Endothelial cell of hepatic sinusoid (primary cell): Measurements from ENCODE around the gene DLX3.

ENCODE experiments used
- in situ Hi-C: cut with HindIII; loops from 2 replicates; pipeline ENCODE4 v1.10.0; 2017; ENCODE audit warnings: low sequenced_read_pairs

The DLX3 gene

DNA sequence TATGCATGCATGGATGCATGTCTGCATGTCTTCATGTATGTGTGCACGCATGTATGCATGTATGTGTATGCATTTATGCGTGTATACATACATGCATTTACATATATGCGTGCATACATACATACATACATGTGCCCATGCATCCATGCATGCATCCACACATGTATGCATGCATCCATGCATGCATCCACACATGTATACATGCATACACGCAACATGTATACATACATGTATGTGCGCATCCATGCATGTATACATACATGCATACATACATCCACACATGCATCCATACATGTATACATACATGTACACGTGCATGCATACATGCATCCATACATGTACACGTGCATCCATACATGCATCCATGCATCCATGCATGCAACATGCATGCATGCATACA is 29.8 kb upstream of the DLX3 start:
- in situ Hi-C loops: no loop called here

DNA sequence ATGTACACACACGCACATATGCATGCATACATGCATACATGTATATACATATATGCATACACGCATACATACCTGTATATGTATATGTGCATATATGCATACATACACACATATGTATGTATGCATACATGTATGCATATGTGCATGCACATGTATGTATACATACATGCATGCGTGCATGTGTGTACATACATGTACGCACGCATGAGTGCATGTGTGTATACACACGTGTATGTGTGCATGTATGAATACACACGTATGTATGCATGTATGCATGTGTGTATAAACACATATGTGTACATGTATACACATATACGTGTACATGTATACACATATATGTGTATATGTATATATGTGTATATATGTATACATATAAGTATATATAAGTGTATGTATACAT is 28.5 kb upstream of the DLX3 start:
- in situ Hi-C loops: no loop called here

DNA sequence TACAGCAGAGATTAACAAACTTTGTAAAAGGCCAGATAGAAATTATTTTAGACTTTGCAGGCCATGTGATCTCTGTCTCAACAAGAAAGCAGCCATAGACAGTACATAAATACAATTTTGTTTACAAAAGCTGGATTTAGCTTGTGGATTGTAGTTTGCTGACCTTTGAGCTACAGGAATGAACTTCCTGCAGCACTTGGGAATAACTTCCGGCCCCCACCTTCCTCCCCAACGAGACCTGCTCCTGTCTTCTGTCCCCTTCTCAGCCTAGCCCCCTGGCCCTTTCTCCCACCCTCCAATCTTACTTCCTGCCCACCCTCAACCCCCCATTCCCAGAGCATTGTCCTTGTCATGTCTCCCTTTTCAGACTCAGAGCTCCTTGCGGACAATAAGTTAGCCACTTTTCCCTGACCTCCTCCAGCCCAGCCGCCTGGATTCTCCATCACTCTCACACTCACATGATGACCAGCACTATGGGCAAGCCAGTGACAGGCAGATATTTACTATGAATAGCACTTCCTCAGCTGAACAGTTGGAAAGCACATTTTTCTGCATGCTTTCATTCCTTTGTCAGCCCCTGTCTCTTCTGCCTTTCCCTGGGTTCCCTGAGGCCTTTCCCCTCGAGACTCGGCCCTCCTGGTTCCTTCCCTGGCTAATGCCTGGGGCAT is 27.6 kb upstream of the DLX3 start:
- in situ Hi-C loops: no loop called here

DNA sequence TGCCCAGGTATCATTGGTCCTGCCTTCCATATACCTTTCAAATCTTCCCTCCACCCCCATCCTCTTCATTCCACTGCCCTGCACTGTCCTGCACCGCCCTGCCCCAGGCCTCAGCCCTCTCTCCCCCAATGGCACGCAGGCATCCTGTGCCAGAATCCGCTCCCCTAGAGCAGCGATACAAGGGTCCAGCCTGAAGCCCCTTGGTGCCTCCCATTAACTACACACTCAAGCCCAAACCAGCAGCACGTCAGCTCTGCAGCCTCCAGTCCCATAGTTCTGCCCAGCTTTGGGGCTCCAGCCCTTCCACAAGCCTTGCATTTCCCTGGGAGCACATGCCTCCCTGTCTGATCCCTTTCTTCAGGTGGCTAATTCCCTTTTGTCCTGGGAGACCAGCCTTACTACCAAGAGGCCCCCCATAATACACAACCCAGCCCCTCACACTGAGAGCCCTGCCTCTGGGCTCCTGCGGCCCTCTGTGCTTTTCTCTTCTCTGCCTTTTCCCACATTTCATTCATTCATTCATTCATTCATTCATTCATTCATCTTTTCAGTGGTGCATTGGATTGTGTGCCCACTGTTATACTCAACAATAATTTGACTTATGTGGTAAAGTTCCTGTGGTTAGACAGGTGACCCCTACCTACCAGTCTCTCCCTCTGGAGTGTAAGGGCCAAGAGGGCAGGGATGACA is 26.8 kb upstream of the DLX3 start:
- in situ Hi-C loops: no loop called here

DNA sequence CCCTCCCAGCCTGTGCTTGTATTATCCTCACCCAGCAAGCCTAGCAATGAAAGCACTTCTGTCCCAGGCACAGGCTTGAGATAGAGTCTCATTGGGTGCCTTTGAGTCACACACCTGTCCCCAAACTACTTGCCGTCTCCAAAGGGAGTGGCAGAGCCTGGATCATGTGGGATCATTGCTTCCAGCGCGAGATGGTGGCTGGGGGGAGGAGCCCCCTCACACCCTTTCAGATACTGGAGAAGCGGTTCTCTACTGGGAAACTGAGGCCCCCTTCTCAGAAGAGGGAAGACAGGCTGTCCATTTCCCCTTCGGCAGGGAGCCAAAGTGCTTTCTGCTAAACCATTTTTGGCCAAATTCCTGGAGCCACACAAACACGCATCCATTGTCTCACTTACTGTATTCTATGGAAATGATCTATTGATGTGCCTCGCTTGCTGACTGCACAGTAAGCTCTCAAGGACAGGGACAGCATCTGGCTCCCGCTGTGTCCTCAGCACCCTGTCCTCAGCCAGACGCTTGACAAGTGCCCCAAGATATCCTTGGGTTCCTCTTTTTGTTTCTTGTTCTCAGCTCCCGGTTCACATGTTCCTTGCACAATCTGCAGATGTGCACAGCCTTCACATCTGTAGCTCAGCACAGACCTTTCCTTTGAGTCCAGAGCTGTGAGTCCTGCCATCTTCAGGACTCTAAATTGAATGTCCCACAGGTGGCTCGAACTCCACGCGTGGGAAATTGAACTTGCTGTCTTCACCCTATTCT is 26.0 kb upstream of the DLX3 start:
- in situ Hi-C loops: no loop called here

DNA sequence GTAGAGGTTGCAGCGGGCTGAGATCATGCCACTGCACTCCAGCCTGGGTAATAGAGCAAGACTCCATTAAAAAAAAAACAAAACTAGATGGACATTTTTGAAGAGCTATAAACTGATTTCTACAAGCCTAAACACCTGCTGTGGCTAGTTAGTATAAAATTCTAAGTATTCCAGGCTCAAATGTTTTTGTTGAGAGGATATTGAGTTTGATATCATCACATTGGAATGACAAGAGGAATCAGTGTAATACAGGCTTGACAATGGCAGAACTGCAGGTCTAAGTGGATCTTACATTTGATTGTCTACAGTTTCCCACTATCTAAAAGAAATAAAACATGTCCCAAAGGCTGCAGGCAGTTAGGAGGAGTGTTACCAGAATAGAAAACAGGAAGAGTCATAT is 23.9 kb upstream of the DLX3 start:
- in situ Hi-C loops: loop anchor here (10.0 kb wide), 1 partner anchor 56 kb away; no protein-coding TSS in a partner anchor

DNA sequence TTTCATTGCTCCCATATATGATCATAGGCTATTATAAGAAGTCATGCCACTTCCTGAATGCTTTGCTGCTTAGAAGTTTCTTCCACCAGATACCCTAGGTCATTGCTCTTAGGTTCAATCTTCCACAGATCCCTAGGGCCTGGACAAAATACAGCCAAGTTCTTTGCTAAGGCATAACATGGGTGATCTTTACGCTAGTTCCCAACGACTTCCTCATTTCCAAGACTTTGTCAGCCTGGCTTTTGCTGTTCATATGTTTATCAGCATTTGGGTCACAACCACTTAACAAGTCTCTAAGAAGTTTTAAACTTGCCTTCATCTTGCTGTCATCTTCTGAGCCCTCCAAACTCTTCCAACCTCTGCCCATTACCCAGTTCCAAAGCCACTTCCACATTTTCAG is 20.1 kb upstream of the DLX3 start:
- in situ Hi-C loops: loop anchor here (10.0 kb wide), 1 partner anchor 60 kb away; no protein-coding TSS in a partner anchor

DNA sequence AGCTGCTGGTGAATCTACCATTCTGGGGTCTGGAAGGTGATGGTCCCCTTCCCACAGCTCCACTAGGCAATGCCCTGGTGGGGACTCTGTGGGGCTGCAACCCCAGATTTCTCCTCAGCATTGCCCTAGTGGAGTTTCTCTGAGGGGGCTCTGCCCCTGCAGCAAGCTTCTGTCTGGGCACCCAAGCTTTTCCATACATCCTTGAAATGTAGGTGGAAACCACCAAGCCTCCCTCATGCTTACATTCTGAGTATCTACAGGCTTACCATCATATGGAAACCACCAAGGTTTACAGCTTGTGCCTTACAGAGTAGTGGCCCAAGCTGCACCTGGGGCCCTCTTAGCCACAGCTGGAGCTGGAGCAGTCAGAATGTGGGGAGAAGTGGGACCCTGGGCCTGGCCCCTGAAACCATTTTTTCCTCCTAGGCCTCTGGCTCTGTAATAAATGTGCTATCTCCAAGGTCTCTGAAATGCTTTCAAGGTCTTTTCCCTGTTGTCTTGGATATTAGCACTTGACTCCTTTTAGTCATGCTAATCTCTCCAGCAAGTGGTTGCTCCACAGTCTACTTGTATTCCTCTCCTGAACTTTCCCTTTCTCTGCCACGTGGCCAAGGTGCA is 19.6 kb upstream of the DLX3 start:
- in situ Hi-C loops: loop anchor here (10.0 kb wide), 1 partner anchor 60 kb away; no protein-coding TSS in a partner anchor

DNA sequence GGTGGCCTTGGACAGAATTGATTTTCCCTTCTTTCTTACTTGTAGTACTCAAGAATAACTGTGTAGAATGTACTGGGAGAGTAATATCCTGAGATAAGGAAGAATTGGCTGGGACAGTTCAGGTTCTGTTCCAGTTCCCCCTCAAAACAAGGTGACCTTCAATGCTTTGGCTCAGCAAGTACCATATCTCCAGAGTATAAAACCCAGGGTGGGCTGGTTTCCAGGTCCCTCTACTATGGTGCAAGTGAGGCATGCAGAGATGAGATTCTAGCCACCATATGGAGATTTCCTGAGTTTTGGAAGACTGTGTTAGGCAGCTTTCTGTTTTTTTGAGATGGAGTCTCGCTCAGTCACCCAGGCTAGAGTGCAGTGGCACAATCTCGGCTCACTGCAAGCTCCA is 18.1 kb upstream of the DLX3 start:
- in situ Hi-C loops: loop anchor here (10.0 kb wide), 1 partner anchor 62 kb away; no protein-coding TSS in a partner anchor

DNA sequence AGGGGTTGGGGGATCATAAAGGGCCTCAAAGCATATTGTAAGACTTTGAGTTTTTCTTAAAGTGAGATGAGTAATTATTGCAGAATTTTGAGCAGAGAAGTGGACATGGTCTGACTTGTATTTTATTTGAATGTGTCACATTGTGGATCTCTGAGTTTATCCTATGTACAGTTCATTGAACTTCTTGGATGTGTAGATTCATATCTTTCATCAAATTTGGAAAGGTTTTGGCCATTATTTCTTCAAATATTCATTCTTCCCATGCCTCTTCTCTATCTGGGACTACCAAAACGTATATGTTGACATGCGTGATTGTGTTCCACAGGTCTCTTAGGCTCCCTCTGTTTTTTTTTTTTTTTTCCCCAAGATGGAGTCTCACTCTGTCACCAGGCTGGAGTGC is 14.3 kb upstream of the DLX3 start:
- in situ Hi-C loops: no loop called here

DNA sequence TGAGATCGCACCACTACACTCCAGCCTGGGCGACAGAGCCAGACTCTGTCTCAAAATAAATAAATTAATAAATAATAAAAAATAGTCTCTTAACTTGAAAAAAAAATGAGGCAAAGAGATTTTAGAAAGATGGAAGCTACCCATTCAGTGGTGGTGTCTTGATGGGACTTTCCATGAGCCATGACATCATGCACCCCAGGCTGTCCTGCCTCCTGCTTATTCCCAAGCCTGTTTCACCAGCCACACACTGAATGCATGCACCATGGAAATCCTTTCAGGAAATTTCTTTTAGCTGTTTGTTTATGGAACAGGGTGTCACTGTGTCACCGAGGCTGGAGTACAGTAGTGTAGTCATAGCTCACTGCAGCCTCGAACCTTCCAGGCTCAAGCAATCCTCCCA is 8.9 kb upstream of the DLX3 start:
- in situ Hi-C loops: no loop called here

DNA sequence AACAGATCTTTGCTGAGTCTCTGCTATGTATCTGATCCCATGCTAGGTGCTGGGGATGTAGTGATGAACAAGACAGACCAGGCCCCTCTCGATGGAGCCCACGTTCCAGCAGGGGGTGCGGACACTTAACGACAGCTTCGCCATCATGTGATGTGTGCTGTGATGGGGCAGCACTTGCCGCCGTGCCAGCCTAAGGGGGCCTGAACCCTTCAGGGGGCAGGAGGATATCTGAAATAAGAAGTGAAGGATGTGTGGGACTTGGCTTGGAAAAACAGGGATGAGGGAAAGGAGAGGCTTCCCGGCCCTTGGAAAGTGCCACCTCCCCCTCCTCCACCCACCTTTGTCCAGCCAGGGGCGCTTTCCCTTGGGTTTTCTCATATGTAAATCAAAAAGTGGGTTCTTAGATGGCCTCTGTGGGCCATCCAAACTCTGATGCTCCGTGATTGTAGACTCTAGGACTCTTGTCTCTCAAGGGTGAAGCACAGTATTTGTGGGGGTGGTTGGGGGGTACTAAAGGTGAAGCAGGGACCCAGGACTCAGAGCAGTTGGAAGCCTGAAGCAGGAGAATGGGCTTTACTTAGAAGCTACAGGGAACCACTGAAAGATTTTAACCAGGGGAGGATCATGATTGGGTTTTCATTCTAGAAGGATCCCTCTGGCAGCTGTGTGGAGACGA is 4.0 kb upstream of the DLX3 start:
- in situ Hi-C loops: loop anchor here (5.0 kb wide), 2 partner anchors 42 to 97 kb away; no protein-coding TSS in a partner anchor

DNA sequence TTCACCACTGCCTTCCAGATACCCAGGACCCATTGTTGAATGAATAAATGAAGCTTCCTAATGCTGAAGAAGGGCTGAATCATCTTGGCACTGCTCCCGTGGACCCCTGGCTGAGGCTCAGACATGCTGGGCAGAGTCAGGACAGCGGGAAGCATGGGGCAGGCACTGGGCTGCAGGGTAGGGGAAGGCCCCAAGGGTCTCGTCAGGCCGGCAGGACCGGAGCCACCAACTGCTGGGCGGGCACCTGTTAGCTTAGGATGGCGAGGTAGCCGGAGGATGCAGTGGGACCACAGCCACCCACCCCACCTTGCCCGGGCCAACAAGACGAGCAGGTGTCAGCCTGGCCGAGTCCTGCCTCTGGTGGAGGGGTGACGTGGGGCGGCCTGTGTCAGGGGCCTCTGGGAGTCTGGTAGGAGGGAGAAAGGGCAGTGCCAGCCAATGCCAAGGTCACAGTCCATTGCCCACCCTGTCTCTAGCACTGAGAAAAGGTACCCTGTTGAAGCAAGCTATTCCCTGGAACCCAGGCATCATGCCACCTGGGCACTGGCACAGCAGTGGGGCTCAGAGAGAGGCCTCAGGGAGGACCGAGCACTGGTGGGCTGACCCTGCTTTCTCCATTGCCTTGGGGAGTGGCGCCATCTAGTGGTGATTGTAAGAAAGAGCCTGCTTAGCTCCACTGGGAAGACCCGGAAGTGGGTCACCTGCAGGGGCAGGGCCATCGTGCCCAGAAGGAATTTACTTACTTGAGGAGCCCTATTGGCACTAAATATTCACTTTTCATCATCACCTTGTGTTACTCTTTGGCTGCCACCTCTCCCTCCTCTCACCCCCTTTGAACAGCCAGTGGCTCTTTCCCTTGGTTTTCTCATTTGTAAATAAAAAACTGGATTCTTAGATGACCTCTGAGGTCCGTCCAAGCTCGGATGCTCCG is 3.0 kb upstream of the DLX3 start:
- in situ Hi-C loops: loop anchor here (5.0 kb wide), 2 partner anchors 41 to 96 kb away; no protein-coding TSS in a partner anchor

DNA sequence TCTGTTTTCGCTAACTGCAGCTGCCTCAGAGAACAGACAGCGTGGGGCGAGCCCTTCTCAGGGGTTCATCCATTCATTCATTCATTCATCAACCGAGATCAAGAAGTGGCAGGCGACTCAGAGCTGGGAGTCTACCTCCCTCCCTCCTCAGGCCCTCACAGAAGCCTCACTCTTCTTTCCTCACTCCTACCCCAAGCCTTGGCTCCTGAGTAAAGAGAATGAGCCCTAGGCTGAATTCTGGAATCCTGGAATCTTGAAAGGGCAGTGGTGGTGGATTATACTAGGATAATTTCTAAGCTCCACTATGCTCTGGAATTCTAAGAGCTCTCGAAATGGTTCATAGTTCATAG is 2.3 kb upstream of the DLX3 start:
- in situ Hi-C loops: loop anchor here (5.0 kb wide), 2 partner anchors 40 to 95 kb away; no protein-coding TSS in a partner anchor

DNA sequence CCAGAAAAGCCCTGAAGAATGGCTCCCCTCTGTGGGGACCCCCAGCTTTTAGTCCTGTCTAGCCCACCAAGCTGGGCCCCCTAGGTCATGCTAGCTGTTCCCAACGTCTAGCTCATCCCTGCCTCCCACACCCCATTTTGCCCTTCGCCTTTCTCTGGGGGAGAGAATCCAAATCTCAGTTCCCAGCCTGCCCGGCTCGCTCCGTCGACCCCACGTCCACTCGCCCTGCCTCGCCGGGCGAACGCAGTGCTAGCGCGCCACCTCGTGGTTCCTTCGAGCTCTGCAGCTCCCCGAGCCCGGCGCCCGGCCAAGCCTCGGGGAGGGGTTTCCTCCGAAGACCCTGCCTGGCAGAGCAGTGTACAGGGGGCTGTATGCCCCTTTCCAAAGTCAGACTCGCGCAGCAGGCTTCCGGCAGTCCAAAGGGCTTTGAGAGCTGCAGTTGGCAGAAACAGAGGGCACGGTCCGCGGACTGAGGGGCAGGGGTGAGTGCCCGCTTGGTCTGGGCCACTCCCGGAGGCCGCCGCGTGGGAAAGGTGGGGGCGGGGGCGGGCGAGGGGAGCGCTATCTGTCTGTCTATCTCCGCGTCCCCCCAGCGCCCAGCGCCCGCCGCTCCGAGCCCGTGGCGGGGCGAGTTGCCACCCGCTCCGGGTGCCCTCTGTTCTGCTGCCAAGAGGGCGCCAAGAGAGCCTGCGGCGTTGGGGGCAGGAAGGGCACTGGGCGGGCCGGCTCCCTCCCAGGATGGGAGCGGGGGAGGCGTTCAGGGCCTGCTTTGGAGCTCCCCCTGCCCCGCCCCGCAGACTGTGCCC is 1.7 kb upstream of the DLX3 start:
- in situ Hi-C loops: loop anchor here (5.0 kb wide), 2 partner anchors 39 to 94 kb away; no protein-coding TSS in a partner anchor

DNA sequence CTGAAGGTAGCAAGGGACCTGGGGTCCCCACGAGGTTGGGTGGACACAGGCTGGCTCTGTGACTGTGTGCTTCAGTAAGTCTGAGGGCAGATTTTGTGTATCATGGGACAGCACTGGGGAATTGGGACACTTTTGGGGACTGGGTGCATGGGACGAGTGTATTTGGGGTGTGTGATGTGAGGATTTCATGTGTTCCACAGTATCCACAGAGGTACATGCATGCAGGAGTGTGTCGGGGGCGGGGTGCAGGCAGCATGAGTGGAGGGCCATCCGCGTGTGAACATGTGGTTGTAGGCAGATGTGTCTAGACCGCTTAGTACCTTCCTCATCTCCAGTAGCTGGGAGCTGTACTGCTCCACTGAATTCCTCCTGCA is 1.1 kb upstream of the DLX3 start:
- in situ Hi-C loops: loop anchor here (5.0 kb wide), 2 partner anchors 39 to 94 kb away; no protein-coding TSS in a partner anchor

DNA sequence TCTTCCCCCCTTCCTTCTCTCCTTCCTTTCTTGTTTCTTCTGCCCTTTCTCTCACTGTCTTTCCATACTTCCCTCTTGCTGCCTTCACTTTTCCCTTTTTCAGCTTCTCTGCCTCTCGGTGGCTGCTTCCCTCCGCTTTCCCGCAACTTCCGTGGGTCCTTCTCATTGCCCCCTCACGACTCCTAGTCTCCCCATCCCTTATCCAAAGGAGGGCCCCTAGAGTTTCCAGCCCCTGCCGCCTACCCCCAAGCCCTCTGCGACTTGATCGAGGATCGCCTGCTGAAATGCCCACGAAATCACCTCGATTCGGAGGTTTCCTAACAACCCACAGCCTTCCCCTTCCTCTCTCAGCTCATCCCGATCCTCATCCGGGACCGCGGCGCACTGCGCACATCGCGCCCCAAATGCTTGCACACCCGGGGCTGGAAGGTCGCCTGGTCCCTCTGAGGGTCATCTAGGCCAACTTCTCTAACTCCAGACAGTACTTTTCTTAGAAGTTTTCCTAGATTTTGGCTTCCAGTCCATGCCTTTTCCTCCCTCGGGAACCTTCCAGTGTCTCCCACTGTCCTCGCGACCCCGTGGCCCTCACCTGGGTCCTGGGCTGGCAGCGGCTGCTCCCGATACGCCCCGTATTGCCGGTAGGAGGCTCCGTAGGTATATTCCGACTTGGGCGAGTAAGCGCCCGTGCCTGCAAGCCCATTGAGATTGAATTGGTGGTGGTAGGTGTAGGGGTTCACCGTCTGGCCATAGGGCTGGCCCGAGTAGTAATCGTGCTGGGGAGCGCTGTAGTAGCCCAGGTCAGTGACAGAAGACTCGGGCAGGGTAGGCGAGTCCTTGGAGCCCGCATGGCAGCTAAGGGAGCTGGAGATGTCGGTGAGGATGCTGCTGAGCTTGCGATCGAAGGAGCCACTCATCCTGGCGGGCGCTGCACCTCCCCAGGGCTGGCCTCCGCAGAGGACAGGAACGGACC is 654 bp downstream of the DLX3 start:
- in situ Hi-C loops: loop anchor here (5.0 kb wide), 2 partner anchors 37 to 92 kb away; no protein-coding TSS in a partner anchor
